GM19467 (cell line): ENCODE results near the gene ADGRG6.

ENCODE experiments used
- ATAC-seq: cut with Tn5 transposase; IDR thresholded peaks from one replicate; pipeline ENCODE4 v1.9.1; 2021; ENCODE audit warnings: mild to moderate bottlenecking, moderate library complexity; ENCODE audit not compliant: unreplicated experiment

ADGRG6 gene

GRCh38 chr6:142320366-142320765 lies 18.6 kb downstream of the ADGRG6 start:
- no peak for ATAC-seq

GRCh38 chr6:142321451-142321850 lies 19.6 kb downstream of the ADGRG6 start:
- ATAC-seq, result no peak

- no peak for ATAC-seq
Observed at GRCh38 chr6:142322066-142322465, 20.3 kb downstream of the ADGRG6 start.

GRCh38 chr6:142322504-142323198 lies 20.8 kb downstream of the ADGRG6 start:
- no peak for ATAC-seq

- no peak for ATAC-seq
Observed at GRCh38 chr6:142323377-142323776, 21.6 kb downstream of the ADGRG6 start.

GRCh38 chr6:142324111-142324510 lies 22.3 kb downstream of the ADGRG6 start:
- no peak for ATAC-seq

GRCh38 chr6:142325111-142325510 lies 23.3 kb downstream of the ADGRG6 start:
- ATAC-seq, result no peak

- ATAC-seq, result no peak
Observed at GRCh38 chr6:142326540-142326939, 24.7 kb downstream of the ADGRG6 start.

- ATAC-seq, result no peak
Observed at GRCh38 chr6:142328070-142328469, 26.3 kb downstream of the ADGRG6 start.

- ATAC-seq, result no peak
Observed at GRCh38 chr6:142329486-142330113, 27.8 kb downstream of the ADGRG6 start.

- ATAC-seq, result no peak
Observed at GRCh38 chr6:142331075-142331551, 29.3 kb downstream of the ADGRG6 start.

- no peak for ATAC-seq
Observed at GRCh38 chr6:142331601-142332000, 29.8 kb downstream of the ADGRG6 start.

- no peak for ATAC-seq
Observed at GRCh38 chr6:142332393-142333098, 30.7 kb downstream of the ADGRG6 start.

GRCh38 chr6:142333431-142333830 lies 31.6 kb downstream of the ADGRG6 start:
- ATAC-seq, result no peak

GRCh38 chr6:142334294-142334693 lies 32.5 kb downstream of the ADGRG6 start:
- no peak for ATAC-seq

- no peak for ATAC-seq
Observed at GRCh38 chr6:142335415-142335814, 33.6 kb downstream of the ADGRG6 start.

- no peak for ATAC-seq
Observed at GRCh38 chr6:142336183-142336582, 34.4 kb downstream of the ADGRG6 start.

GRCh38 chr6:142336787-142337186 lies 35.0 kb downstream of the ADGRG6 start:
- no peak for ATAC-seq

- no peak for ATAC-seq
Observed at GRCh38 chr6:142339113-142339512, 37.3 kb downstream of the ADGRG6 start.

- no peak for ATAC-seq
Observed at GRCh38 chr6:142339968-142340658, 38.3 kb downstream of the ADGRG6 start.

GRCh38 chr6:142341855-142342330 lies 40.1 kb downstream of the ADGRG6 start:
- no peak for ATAC-seq
